WTC11 (cell line): ENCODE measurements around the gene NAT9. TPM values are rescaled to one million over a fixed set of nuclear protein-coding genes. Genes with fewer than 3 reads are reported as not detected.

Source experiments
- ATAC-seq: fragments of 200-7000 bp; cut with Tn5 transposase; 2 replicates; pipeline ENCODE4 v1.10.0; 2021; ENCODE audit warnings: mild to moderate bottlenecking, moderate library complexity
- CTCF ChIA-PET: fragments of 300-600 bp; sonication (Branson Sonifier 250); formaldehyde crosslinking; loops from one replicate; lab custom pipeline; 2021; ENCODE audit warnings: antibody characterized with exemption; lab: Charles Lee
- POLR2A ChIA-PET: fragments of 350-600 bp; sonication (Branson Sonifier 250); formaldehyde crosslinking; loops from one replicate; lab custom pipeline; 2021; ENCODE audit warnings: antibody characterized with exemption; lab: Charles Lee
- DNase-seq: peaks from one replicate; pipeline ENCODE4 v3.0.0; 2021; ENCODE audit warnings: low spot score
- H3K27ac Mint-ChIP-seq: 2 replicates; pipeline ENCODE4 v1.8.0; 2021; ENCODE audit warnings: mixed read lengths
- H3K27me3 Mint-ChIP-seq: 2 replicates; pipeline ENCODE4 v1.8.0; 2021; ENCODE audit warnings: low read depth, mild to moderate bottlenecking, moderate library complexity, mixed read lengths
- H3K36me3 Mint-ChIP-seq: 2 replicates; pipeline ENCODE4 v1.8.0; 2021; ENCODE audit warnings: mixed read lengths
- H3K4me1 Mint-ChIP-seq: 2 replicates; pipeline ENCODE4 v1.8.0; 2022; ENCODE audit warnings: mixed read lengths
- H3K4me3 Mint-ChIP-seq: 2 replicates; pipeline ENCODE4 v1.8.0; 2021; ENCODE audit warnings: mild to moderate bottlenecking, moderate library complexity, mixed read lengths
- H3K9me3 Mint-ChIP-seq: 2 replicates; pipeline ENCODE4 v1.8.0; 2021; ENCODE audit warnings: mixed read lengths
- E2F5 ChIP-seq: sonication (generic); formaldehyde crosslinking; IDR thresholded peaks from 2 replicates; pipeline ENCODE4 v1.8.1; 2022; ENCODE audit warnings: mild to moderate bottlenecking, moderate library complexity, missing genetic modification reagents
- GABPB1 ChIP-seq: sonication (generic); formaldehyde crosslinking; IDR thresholded peaks from 2 replicates; pipeline ENCODE4 v1.8.1; 2023; ENCODE audit warnings: mild to moderate bottlenecking, missing genetic modification reagents
- NFATC4 ChIP-seq: fragments of 250-450 bp; sonication (Bioruptor Pico); IDR thresholded peaks from 2 replicates; pipeline ENCODE4 v1.9.0; 2021; ENCODE audit warnings: mild to moderate bottlenecking
- PRRX2 ChIP-seq: fragments of 250-450 bp; sonication (Bioruptor Pico); IDR thresholded peaks from 2 replicates; pipeline ENCODE4 v1.8.0; 2021; ENCODE audit warnings: mild to moderate bottlenecking
- ZNF232 ChIP-seq: sonication (generic); formaldehyde crosslinking; IDR thresholded peaks from 2 replicates; pipeline ENCODE4 v1.8.0; 2022; ENCODE audit warnings: mild to moderate bottlenecking, missing genetic modification reagents
- ZNF263 ChIP-seq: sonication (generic); formaldehyde crosslinking; IDR thresholded peaks from 2 replicates; pipeline ENCODE4 v1.8.1; 2022; ENCODE audit warnings: low read depth, mild to moderate bottlenecking, moderate library complexity, missing genetic modification reagents
- total RNA-seq: library from RNA; stranded (reverse); gene quantifications from 3 replicates; pipeline ENCODE4 v1.2.3, GENCODE V29; 2021
- TF ChIP-seq, protein P1 (sequence below): fragments of 250-450 bp; sonication (Bioruptor Pico); IDR thresholded peaks from 2 replicates; pipeline ENCODE4 v1.9.0; 2021; ENCODE audit warnings: mild to moderate bottlenecking
- TF ChIP-seq, protein P2 (sequence below): sonication (generic); formaldehyde crosslinking; IDR thresholded peaks from 2 replicates; pipeline ENCODE4 v1.8.0; 2023; ENCODE audit warnings: missing genetic modification reagents, mild to moderate bottlenecking, borderline replicate concordance
- TF ChIP-seq, protein P3 (sequence below): sonication (generic); formaldehyde crosslinking; IDR thresholded peaks from 2 replicates; pipeline ENCODE4 v1.8.1; 2023; ENCODE audit warnings: mild to moderate bottlenecking, moderate library complexity, missing genetic modification reagents
- TF ChIP-seq, protein P4 (sequence below): fragments of 200-600 bp; IDR thresholded peaks from 2 replicates; pipeline ENCODE4 v1.8.0; 2022; ENCODE audit warnings: antibody characterized with exemption

The NAT9 gene
- total RNA-seq, 1 experiment from 2014 or later: 67.1 TPM

DNA sequence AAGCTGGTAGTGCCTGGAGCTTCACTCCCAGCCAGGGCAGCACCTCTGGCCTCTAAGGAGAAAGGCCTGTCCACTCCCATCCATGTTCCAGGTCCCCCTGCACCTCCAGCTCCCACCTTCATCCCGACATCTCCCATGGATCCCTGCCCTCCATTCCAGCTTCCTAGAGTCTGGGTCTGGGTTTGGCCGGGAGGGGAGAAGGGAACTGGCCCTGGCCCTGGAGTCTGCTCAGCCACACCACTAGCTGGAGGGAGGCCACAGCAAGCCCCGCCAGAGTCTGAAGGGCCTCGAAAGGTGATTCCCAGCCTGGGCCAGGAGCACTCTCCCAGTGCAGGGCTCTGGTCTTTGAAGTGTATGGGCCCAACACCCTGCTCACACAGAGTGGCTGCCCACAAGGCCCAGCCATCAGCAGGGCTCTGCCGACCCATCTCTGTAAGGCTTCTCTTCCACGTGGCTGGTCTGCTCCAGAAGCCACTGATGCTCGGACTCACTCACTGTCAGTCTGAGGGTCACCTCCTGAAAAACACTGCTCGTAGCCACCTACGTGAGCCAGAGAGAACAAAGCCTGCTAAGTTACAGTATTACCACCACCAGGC lies 4.7 kb downstream of the NAT9 start (continued):
- no peak for TF ChIP-seq PRRX2 (CRISPR knock-in tag)
- TF ChIP-seq, protein P1, sequence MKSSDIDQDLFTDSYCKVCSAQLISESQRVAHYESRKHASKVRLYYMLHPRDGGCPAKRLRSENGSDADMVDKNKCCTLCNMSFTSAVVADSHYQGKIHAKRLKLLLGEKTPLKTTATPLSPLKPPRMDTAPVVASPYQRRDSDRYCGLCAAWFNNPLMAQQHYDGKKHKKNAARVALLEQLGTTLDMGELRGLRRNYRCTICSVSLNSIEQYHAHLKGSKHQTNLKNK (CRISPR knock-in tag): no peak
- TF ChIP-seq, protein P2, sequence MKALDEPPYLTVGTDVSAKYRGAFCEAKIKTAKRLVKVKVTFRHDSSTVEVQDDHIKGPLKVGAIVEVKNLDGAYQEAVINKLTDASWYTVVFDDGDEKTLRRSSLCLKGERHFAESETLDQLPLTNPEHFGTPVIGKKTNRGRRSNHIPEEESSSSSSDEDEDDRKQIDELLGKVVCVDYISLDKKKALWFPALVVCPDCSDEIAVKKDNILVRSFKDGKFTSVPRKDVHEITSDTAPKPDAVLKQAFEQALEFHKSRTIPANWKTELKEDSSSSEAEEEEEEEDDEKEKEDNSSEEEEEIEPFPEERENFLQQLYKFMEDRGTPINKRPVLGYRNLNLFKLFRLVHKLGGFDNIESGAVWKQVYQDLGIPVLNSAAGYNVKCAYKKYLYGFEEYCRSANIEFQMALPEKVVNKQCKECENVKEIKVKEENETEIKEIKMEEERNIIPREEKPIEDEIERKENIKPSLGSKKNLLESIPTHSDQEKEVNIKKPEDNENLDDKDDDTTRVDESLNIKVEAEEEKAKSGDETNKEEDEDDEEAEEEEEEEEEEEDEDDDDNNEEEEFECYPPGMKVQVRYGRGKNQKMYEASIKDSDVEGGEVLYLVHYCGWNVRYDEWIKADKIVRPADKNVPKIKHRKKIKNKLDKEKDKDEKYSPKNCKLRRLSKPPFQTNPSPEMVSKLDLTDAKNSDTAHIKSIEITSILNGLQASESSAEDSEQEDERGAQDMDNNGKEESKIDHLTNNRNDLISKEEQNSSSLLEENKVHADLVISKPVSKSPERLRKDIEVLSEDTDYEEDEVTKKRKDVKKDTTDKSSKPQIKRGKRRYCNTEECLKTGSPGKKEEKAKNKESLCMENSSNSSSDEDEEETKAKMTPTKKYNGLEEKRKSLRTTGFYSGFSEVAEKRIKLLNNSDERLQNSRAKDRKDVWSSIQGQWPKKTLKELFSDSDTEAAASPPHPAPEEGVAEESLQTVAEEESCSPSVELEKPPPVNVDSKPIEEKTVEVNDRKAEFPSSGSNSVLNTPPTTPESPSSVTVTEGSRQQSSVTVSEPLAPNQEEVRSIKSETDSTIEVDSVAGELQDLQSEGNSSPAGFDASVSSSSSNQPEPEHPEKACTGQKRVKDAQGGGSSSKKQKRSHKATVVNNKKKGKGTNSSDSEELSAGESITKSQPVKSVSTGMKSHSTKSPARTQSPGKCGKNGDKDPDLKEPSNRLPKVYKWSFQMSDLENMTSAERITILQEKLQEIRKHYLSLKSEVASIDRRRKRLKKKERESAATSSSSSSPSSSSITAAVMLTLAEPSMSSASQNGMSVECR (CRISPR knock-in tag): no peak
- no peak for TF ChIP-seq NFATC4 (CRISPR knock-in tag)

GRCh38 chr17:74770498-74771318 lies 5.4 kb downstream of the NAT9 start:
- Mint-ChIP-seq H3K9me3 (no peaks in the 10 kb centered on the region), H3K27me3 (no peaks in the 10 kb centered on the region), H3K36me3 (peaks cover 40% of the 10 kb centered on the region), H3K4me3 (no peak overlapping the region), H3K27ac (no peak overlapping the region; the same call in none of the 2 replicates), H3K4me1 (peaks cover 9% of the 10 kb centered on the region)
- ATAC-seq (peak; percentile 91), DNase-seq (peak; percentile 78)
- TF ChIP-seq, protein P3, sequence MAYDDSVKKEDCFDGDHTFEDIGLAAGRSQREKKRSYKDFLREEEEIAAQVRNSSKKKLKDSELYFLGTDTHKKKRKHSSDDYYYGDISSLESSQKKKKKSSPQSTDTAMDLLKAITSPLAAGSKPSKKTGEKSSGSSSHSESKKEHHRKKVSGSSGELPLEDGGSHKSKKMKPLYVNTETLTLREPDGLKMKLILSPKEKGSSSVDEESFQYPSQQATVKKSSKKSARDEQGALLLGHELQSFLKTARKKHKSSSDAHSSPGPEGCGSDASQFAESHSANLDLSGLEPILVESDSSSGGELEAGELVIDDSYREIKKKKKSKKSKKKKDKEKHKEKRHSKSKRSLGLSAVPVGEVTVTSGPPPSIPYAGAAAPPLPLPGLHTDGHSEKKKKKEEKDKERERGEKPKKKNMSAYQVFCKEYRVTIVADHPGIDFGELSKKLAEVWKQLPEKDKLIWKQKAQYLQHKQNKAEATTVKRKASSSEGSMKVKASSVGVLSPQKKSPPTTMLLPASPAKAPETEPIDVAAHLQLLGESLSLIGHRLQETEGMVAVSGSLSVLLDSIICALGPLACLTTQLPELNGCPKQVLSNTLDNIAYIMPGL (CRISPR knock-in tag): 0 out of 2 replicates have a peak, but pooled peaks have one; percentile 50
- TF ChIP-seq NFATC4 (CRISPR knock-in tag) (no peak), GABPB1 (CRISPR knock-in tag) (peak; percentile 67), E2F5 (CRISPR knock-in tag) (0 out of 2 replicates have a peak, but pooled peaks have one; percentile 42), ZNF232 (CRISPR knock-in tag) (no peak), ZNF263 (CRISPR knock-in tag) (peak; percentile 95)
- TF ChIP-seq, protein P4, sequence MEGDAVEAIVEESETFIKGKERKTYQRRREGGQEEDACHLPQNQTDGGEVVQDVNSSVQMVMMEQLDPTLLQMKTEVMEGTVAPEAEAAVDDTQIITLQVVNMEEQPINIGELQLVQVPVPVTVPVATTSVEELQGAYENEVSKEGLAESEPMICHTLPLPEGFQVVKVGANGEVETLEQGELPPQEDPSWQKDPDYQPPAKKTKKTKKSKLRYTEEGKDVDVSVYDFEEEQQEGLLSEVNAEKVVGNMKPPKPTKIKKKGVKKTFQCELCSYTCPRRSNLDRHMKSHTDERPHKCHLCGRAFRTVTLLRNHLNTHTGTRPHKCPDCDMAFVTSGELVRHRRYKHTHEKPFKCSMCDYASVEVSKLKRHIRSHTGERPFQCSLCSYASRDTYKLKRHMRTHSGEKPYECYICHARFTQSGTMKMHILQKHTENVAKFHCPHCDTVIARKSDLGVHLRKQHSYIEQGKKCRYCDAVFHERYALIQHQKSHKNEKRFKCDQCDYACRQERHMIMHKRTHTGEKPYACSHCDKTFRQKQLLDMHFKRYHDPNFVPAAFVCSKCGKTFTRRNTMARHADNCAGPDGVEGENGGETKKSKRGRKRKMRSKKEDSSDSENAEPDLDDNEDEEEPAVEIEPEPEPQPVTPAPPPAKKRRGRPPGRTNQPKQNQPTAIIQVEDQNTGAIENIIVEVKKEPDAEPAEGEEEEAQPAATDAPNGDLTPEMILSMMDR: peak; percentile 46; the same call in 1 of the 2 replicates
- POLR2A ChIA-PET: interaction anchor here (0.6 to 1.6 kb wide), 3 partner anchors 17 to 34 kb away, joined by 3 to 11 read pairs (median 7); partner anchors contain the start of gene RAB37
- CTCF ChIA-PET: interaction anchor here (0.5 to 12.0 kb wide), 27 partner anchors 9 to 408 kb away, joined by 3 to 262 read pairs (median 5); partner anchors contain the start of genes CD300H, FDXR and RAB37
